NCI-H526 (cell line): ENCODE data around the gene GADL1.

Source experiments
- DNase-seq, 2 experiments: peaks; one replicate each; lab custom pipeline; 2025; lab: John Stamatoyannopoulos, UW

Gene GADL1

DNA sequence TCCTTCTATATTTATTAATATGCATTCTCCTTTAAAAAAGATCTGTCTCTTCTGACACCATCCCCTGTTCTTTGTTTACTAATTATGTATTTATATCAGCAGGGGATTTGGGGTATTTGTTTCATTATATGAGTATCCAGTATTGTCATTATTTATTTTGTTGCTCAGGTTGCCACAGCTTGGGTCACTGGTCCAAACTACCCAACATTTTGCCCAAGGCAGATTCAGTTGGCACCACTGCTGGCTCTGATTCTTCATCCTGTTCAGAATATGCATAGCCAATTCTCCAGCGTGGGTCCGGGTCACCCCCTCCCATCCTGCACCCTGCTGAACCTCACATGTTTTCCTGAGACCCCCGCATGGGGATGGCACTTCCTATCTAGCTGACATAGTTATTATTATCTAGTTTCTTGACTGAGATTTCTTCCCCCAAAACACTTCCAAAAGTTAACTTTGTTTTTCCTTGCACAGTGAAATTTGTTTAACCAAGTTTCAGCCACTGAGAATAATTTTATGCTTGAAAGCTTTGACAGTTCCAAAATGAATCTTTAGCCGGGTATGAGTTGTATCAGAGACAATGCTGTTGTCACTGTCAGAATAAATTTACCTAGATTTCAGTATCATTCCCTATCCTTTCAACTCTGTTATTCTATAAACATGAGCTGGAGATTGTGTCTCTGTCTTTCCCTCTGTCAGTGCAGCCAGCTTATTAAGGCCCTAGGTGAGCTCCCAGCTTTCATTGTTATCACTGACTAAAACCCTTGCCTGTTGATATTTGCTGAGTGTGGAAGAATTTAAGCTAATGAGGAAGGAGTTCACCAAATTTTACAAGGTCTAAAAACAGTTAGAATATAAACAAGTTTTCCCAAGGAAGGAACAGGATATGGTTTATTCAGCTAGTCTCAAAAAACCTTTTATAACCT is 217.8 kb downstream of the GADL1 start:
- no peak for DNase-seq
